Panc1 (cell line): ENCODE data around the gene FAM110A. TPM values are rescaled to one million over a fixed set of nuclear protein-coding genes. Genes with fewer than 3 reads are reported as not detected.

Experiments used
- ATAC-seq: fragments of 200-7000 bp; cut with Tn5 transposase; 2 replicates; pipeline ENCODE4 v1.9.1; 2020; ENCODE audit warnings: mild to moderate bottlenecking, moderate library complexity
- BruUV-seq: library from RNA; stranded (reverse); fragments of 400-500 nt; replicated peaks from 2 replicates; lab custom pipeline; 2021; lab: Mats Ljungman, UMichigan
- CTCF ChIA-PET: fragments of 300-600 bp; sonication (Branson Sonifier 250); formaldehyde crosslinking; loops from one replicate; lab custom pipeline; 2022; ENCODE audit warnings: antibody characterized with exemption; lab: Charles Lee
- POLR2A ChIA-PET: fragments of 300-600 bp; sonication (Branson Sonifier 250); formaldehyde crosslinking; loops from one replicate; lab custom pipeline; 2022; ENCODE audit warnings: antibody characterized with exemption; lab: Charles Lee
- DNase-seq: peaks from one replicate; pipeline ENCODE4 v3.0.0-alpha.2; 2010; ENCODE audit warnings: low read depth, low spot score
- H3K27ac ChIP-seq: 2 replicates; pipeline ENCODE4 v1.5.1; 2011; ENCODE audit warnings: mild to moderate bottlenecking, low read length, inconsistent platforms
- H3K27me3 ChIP-seq: fragments of 200-500 bp; sonication (Bioruptor generic); 2 replicates; pipeline ENCODE4 v1.6.0; 2014; ENCODE audit warnings: low read length, inconsistent platforms; ENCODE audit not compliant: control insufficient read depth, insufficient read depth
- H3K36me3 ChIP-seq: fragments of 200-500 bp; sonication (Bioruptor generic); 2 replicates; pipeline ENCODE4 v1.5.1; 2014; ENCODE audit warnings: inconsistent platforms, mild to moderate bottlenecking, low read length, moderate library complexity; ENCODE audit not compliant: control insufficient read depth, insufficient read depth
- H3K4me1 ChIP-seq: 2 replicates; pipeline ENCODE4 v1.5.1; 2011; ENCODE audit warnings: inconsistent platforms, mild to moderate bottlenecking, low read length, moderate library complexity; ENCODE audit not compliant: control insufficient read depth, insufficient read depth
- H3K4me3 ChIP-seq, 2 experiments: 2 replicates each; pipeline ENCODE4 v1.5.1; 2011 to 2012; ENCODE audit warnings: low read depth in 2 of 2, low read length in 2 of 2, mild to moderate bottlenecking in 2 of 2, inconsistent platforms in 1 of 2, moderate library complexity in 1 of 2
- H3K9me3 ChIP-seq: fragments of 200-500 bp; sonication (Bioruptor generic); 2 replicates; pipeline ENCODE4 v1.5.1; 2014; ENCODE audit warnings: low read depth, mild to moderate bottlenecking, inconsistent platforms, low read length, moderate library complexity; ENCODE audit not compliant: control insufficient read depth, insufficient read depth
- POLR2AphosphoS5 ChIP-seq: IDR thresholded peaks from 2 replicates; pipeline ENCODE4 v1.6.1; 2012; ENCODE audit warnings: mild to moderate bottlenecking, low read depth, low read length, moderate library complexity
- SIN3A ChIP-seq: IDR thresholded peaks from 2 replicates; pipeline ENCODE4 v1.6.1; 2012; ENCODE audit warnings: low read depth, mild to moderate bottlenecking, low read length, moderate library complexity, borderline replicate concordance; ENCODE audit not compliant: insufficient read depth
- TCF7L2 ChIP-seq: IDR thresholded peaks from 2 replicates; pipeline ENCODE4 v1.6.1; 2011; ENCODE audit warnings: mild to moderate bottlenecking, low read depth, low read length, inconsistent platforms
- in situ Hi-C: cut with HindIII; loops from 2 replicates; pipeline ENCODE4 v1.10.0; 2016; ENCODE audit warnings: low sequenced_read_pairs, low pct_unique_long_range_greater_than_20kb
- intact Hi-C: fragments of 100-400 bp; cut with micrococcal nuclease; formaldehyde crosslinking; loops from one replicate; pipeline ENCODE4 v1.10.0; 2022; ENCODE audit not compliant: unreplicated experiment
- total RNA-seq: library from RNA; stranded (reverse); gene quantifications from one replicate; pipeline ENCODE4 v1.2.1, GENCODE V29; 2021; ENCODE audit not compliant: unreplicated experiment
- TF ChIP-seq, protein P1 (sequence below): fragments of 450-650 bp; IDR thresholded peaks from 2 replicates; pipeline ENCODE4 v1.5.1; 2017; ENCODE audit warnings: mild to moderate bottlenecking
- TF ChIP-seq, protein P2 (sequence below), 2 experiments: IDR thresholded peaks; 2 replicates each; pipeline ENCODE4 v1.6.1; 2011 to 2012; ENCODE audit warnings: low read depth in 2 of 2, control low read depth in 1 of 2, low read length in 1 of 2, mild to moderate bottlenecking in 1 of 2, moderate library complexity in 1 of 2; ENCODE audit not compliant: insufficient read depth in 1 of 2

Gene FAM110A
- total RNA-seq, 1 experiment from 2014 or later, result 7.8 TPM

DNA sequence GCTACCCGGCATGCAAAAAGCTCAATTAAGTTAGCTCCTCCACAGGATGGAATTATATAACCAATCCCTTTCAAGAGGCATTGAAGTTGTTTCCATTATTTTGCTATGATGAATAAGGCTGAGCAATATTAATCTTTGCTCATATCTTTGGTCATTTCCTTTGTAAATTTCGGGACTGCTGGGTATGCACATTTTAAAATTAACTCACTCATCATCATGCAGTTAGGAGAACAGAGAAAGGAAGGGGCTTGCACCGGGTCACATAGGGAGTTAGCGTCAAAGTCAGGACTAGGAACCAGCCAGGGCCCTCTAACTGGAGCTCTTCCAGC, 430 bp upstream of the FAM110A start:
- Histone ChIP-seq H3K27me3 (no peaks in the 10 kb centered on the region), H3K9me3 (no peaks in the 10 kb centered on the region), H3K4me1 (peaks cover 7% of the 10 kb centered on the region; the same call in 1 of the 2 replicates), H3K27ac (peak overlapping the region; percentile 86), H3K4me3 (peak overlapping the region; percentile 77 to 85), H3K36me3 (no peaks in the 10 kb centered on the region; the same call in 1 of the 2 replicates)
- in situ Hi-C loops, result no loop called here
- ChIA-PET CTCF (interaction anchor here (1.0 to 1.2 kb wide), 2 partner anchors 14 to 17 kb away, joined by 3 to 10 read pairs; no protein-coding TSS in a partner anchor), POLR2A (interaction anchor here (0.7 kb wide), 1 partner anchor 60 kb away, joined by 7 read pairs; no protein-coding TSS in a partner anchor)
- TF ChIP-seq, protein P1, sequence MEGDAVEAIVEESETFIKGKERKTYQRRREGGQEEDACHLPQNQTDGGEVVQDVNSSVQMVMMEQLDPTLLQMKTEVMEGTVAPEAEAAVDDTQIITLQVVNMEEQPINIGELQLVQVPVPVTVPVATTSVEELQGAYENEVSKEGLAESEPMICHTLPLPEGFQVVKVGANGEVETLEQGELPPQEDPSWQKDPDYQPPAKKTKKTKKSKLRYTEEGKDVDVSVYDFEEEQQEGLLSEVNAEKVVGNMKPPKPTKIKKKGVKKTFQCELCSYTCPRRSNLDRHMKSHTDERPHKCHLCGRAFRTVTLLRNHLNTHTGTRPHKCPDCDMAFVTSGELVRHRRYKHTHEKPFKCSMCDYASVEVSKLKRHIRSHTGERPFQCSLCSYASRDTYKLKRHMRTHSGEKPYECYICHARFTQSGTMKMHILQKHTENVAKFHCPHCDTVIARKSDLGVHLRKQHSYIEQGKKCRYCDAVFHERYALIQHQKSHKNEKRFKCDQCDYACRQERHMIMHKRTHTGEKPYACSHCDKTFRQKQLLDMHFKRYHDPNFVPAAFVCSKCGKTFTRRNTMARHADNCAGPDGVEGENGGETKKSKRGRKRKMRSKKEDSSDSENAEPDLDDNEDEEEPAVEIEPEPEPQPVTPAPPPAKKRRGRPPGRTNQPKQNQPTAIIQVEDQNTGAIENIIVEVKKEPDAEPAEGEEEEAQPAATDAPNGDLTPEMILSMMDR, result no peak
- TF ChIP-seq POLR2AphosphoS5 (no peak), SIN3A (no peak), TCF7L2 (no peak)
- TF ChIP-seq, protein P2, sequence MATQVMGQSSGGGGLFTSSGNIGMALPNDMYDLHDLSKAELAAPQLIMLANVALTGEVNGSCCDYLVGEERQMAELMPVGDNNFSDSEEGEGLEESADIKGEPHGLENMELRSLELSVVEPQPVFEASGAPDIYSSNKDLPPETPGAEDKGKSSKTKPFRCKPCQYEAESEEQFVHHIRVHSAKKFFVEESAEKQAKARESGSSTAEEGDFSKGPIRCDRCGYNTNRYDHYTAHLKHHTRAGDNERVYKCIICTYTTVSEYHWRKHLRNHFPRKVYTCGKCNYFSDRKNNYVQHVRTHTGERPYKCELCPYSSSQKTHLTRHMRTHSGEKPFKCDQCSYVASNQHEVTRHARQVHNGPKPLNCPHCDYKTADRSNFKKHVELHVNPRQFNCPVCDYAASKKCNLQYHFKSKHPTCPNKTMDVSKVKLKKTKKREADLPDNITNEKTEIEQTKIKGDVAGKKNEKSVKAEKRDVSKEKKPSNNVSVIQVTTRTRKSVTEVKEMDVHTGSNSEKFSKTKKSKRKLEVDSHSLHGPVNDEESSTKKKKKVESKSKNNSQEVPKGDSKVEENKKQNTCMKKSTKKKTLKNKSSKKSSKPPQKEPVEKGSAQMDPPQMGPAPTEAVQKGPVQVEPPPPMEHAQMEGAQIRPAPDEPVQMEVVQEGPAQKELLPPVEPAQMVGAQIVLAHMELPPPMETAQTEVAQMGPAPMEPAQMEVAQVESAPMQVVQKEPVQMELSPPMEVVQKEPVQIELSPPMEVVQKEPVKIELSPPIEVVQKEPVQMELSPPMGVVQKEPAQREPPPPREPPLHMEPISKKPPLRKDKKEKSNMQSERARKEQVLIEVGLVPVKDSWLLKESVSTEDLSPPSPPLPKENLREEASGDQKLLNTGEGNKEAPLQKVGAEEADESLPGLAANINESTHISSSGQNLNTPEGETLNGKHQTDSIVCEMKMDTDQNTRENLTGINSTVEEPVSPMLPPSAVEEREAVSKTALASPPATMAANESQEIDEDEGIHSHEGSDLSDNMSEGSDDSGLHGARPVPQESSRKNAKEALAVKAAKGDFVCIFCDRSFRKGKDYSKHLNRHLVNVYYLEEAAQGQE (IDR thresholded peaks at IDR 0.05; ENCODE audit: insufficient read depth in 1 of 2, low read depth in 2 of 2, low read length in 1 of 2), result no peak
- peak; percentile 59 for DNase-seq
- intact Hi-C loops, result no loop called here
- no peak for ATAC-seq
- BruUV-seq, result no TSS peak

DNA sequence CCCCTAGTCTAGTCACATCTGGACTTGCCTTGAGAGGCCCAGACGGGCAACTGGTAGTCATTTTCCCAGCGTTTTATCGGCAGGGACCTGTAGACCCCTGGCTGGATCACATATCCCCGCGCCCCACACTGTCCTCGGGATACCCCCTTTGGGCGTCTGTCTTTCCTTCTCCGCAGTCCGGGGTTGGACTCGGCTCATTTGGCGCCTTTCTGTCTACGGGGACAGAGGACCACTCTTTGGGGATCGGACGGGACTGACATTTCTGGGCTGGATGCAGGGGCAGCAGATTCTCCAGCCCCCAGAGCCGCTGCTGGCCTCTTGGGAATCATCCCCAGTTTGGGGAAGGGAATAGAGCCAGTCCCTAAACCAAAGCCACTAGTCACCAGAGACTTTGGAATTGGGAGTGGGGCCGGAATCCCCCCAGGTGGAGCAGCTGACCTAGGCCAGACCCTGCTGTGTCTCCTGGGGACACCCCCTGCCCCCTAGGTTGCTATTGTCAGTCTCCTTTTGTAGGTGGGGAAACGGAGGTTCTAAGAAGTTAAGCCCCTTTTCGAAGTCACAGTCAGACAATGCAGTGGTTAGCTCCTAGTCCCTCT, 734 bp downstream of the FAM110A start:
- peak; percentile 26 for ATAC-seq
- no TSS peak for BruUV-seq
- Histone ChIP-seq H3K36me3 (no peaks in the 10 kb centered on the region; the same call in 1 of the 2 replicates), H3K27ac (peak overlapping the region; percentile 82), H3K27me3 (no peaks in the 10 kb centered on the region), H3K4me3 (peak overlapping the region; percentile 77 to 85), H3K4me1 (peaks cover 7% of the 10 kb centered on the region; the same call in 1 of the 2 replicates), H3K9me3 (no peaks in the 10 kb centered on the region)
- TF ChIP-seq, protein P1, result no peak
- TF ChIP-seq POLR2AphosphoS5, result no peak
- TF ChIP-seq SIN3A, result no peak
- TF ChIP-seq, protein P2 (IDR thresholded peaks at IDR 0.05; ENCODE audit: insufficient read depth in 1 of 2, low read depth in 2 of 2, low read length in 1 of 2), result no peak
- TF ChIP-seq TCF7L2, result no peak
- DNase-seq, result no peak
- in situ Hi-C loops, result no loop called here
- CTCF ChIA-PET, result interaction anchor here (0.5 to 1.0 kb wide), 2 partner anchors 20 to 121 kb away, joined by 3 read pairs; no protein-coding TSS in a partner anchor
- POLR2A ChIA-PET, result no interaction called here
- intact Hi-C loops, result no loop called here
